Activated CD8-positive, alpha-beta memory T cell treated with anti-CD3 and anti-CD28 coated beads, Interleukin-2, amount 10 ng/mL, durations not matched to agents 7 days and 5 days (primary cell): Measurements from ENCODE around the gene SHD. TPM values are rescaled to one million over a fixed set of nuclear protein-coding genes. Genes with fewer than 3 reads are reported as not detected.

Experiments
- ATAC-seq: fragments of 150-1000 bp; cut with Tn5 transposase; one replicate; pipeline ENCODE4 v1.10.0; 2021; ENCODE audit warnings: moderate library complexity
- CTCF ChIA-PET: fragments of 350-600 bp; sonication (Branson Sonifier 250); formaldehyde crosslinking; loops from one replicate; lab custom pipeline; 2021; ENCODE audit warnings: antibody characterized with exemption; lab: Charles Lee
- DNase-seq: peaks from one replicate; pipeline ENCODE4 v3.0.0-alpha.2; 2020
- H3K27ac Mint-ChIP-seq: one replicate; pipeline ENCODE4 v1.8.0; 2021; ENCODE audit warnings: mild to moderate bottlenecking, mixed read lengths
- H3K27me3 Mint-ChIP-seq: one replicate; pipeline ENCODE4 v1.8.0; 2021; ENCODE audit warnings: mixed read lengths
- H3K36me3 Mint-ChIP-seq: one replicate; pipeline ENCODE4 v1.8.0; 2021; ENCODE audit warnings: mild to moderate bottlenecking, mixed read lengths
- H3K4me1 Mint-ChIP-seq: one replicate; pipeline ENCODE4 v1.8.0; 2021; ENCODE audit warnings: mixed read lengths
- H3K4me3 Mint-ChIP-seq: one replicate; pipeline ENCODE4 v1.8.0; 2021; ENCODE audit warnings: mild to moderate bottlenecking, moderate library complexity, mixed read lengths
- H3K9me3 Mint-ChIP-seq: one replicate; pipeline ENCODE4 v1.8.0; 2022; ENCODE audit warnings: low read depth, mixed read lengths
- total RNA-seq, 2 experiments: library from RNA; stranded (reverse); gene quantifications; one replicate each; pipeline ENCODE4 v1.2.3, GENCODE V29; 2021

SHD gene
- total RNA-seq, 2 experiments from 2014 or later: not detected

- H3K4me1 Mint-ChIP-seq: peaks cover 21% of the 10 kb centered on the region
- DNase-seq: no peak
- CTCF ChIA-PET: interaction anchor here (0.8 to 1.8 kb wide), 3 partner anchors 28 to 104 kb away, joined by 3 to 8 read pairs (median 4); partner anchors contain the start of gene SH3GL1
- H3K36me3 Mint-ChIP-seq: peaks cover 2% of the 10 kb centered on the region
- H3K9me3 Mint-ChIP-seq: no peaks in the 10 kb centered on the region
- ATAC-seq: no peak
- no peaks in the 10 kb centered on the region for H3K27me3 Mint-ChIP-seq
- no peak overlapping the region for H3K4me3 Mint-ChIP-seq
- H3K27ac Mint-ChIP-seq: no peak overlapping the region
Observed at GRCh38 chr19:4295972-4296771, 17.1 kb downstream of the SHD start.

GRCh38 chr19:4297901-4298809 lies 19.1 kb downstream of the SHD start:
- ATAC-seq (peak; percentile 84), DNase-seq (peak; percentile 82)
- Mint-ChIP-seq H3K27me3 (no peaks in the 10 kb centered on the region), H3K36me3 (peaks cover 2% of the 10 kb centered on the region), H3K4me3 (peak overlapping the region; percentile 46), H3K9me3 (no peaks in the 10 kb centered on the region), H3K27ac (peak overlapping the region; percentile 78), H3K4me1 (peaks cover 36% of the 10 kb centered on the region)
- CTCF ChIA-PET: interaction anchor here (0.5 to 2.2 kb wide), 7 partner anchors 9 to 104 kb away, joined by 3 to 11 read pairs (median 4); partner anchors contain the start of genes CHAF1A and MPND

GRCh38 chr19:4298810-4299550 lies 19.9 kb downstream of the SHD start:
- DNase-seq: peak; percentile 44
- peak; percentile 24 for ATAC-seq
- CTCF ChIA-PET: interaction anchor here (0.5 to 2.2 kb wide), 7 partner anchors 8 to 103 kb away, joined by 3 to 11 read pairs (median 4); partner anchors contain the start of genes CHAF1A and MPND
- H3K27ac Mint-ChIP-seq: peak overlapping the region; percentile 78
- peak overlapping the region; percentile 46 for H3K4me3 Mint-ChIP-seq
- no peaks in the 10 kb centered on the region for H3K9me3 Mint-ChIP-seq
- H3K36me3 Mint-ChIP-seq: peaks cover 2% of the 10 kb centered on the region
- H3K27me3 Mint-ChIP-seq: no peaks in the 10 kb centered on the region
- H3K4me1 Mint-ChIP-seq: peaks cover 41% of the 10 kb centered on the region

- Mint-ChIP-seq H3K27me3 (no peaks in the 10 kb centered on the region), H3K4me3 (peak overlapping the region; percentile 80), H3K9me3 (no peaks in the 10 kb centered on the region), H3K36me3 (peaks cover 2% of the 10 kb centered on the region), H3K27ac (peak overlapping the region; percentile 87), H3K4me1 (peaks cover 47% of the 10 kb centered on the region)
- CTCF ChIA-PET: interaction anchor here (2.5 to 2.8 kb wide), 2 partner anchors 34 to 42 kb away, joined by 11 to 13 read pairs; partner anchors contain the start of gene MPND
- DNase-seq: no peak
- ATAC-seq: no peak
Observed at GRCh38 chr19:4300589-4300988, 21.5 kb downstream of the SHD start.

- Mint-ChIP-seq H3K4me1 (peaks cover 50% of the 10 kb centered on the region), H3K4me3 (peak overlapping the region; percentile 80), H3K9me3 (no peaks in the 10 kb centered on the region), H3K36me3 (peaks cover 2% of the 10 kb centered on the region), H3K27me3 (no peaks in the 10 kb centered on the region), H3K27ac (peak overlapping the region; percentile 87)
- ATAC-seq: peak; percentile 11
- DNase-seq: no peak
- CTCF ChIA-PET: interaction anchor here (0.9 to 2.8 kb wide), 5 partner anchors 23 to 170 kb away, joined by 3 to 13 read pairs (median 6); partner anchors contain the start of gene MPND
Observed at GRCh38 chr19:4301590-4302242, 22.6 kb downstream of the SHD start.

- peaks cover 50% of the 10 kb centered on the region for H3K4me1 Mint-ChIP-seq
- H3K4me3 Mint-ChIP-seq: peak within 1 kb of the TSS; percentile 80
- H3K9me3 Mint-ChIP-seq: no peaks in the 10 kb centered on the region
- peak; percentile 52 for DNase-seq
- H3K36me3 Mint-ChIP-seq: peaks cover 2% of the 10 kb centered on the region
- no peaks in the 10 kb centered on the region for H3K27me3 Mint-ChIP-seq
- CTCF ChIA-PET: interaction anchor here (0.9 to 2.8 kb wide), 5 partner anchors 23 to 169 kb away, joined by 3 to 13 read pairs (median 6); partner anchors contain the start of gene MPND
- ATAC-seq: peak; percentile 2
- H3K27ac Mint-ChIP-seq: peak within 1 kb of the TSS; percentile 87
Observed at GRCh38 chr19:4302243-4302640, 23.2 kb downstream of the SHD start, which contains the start of gene TMIGD2. Gene TMIGD2 (minus strand): TSS chr19:4302389. CDS start chr19:4302385, 4 bp downstream.

- Mint-ChIP-seq H3K36me3 (no peaks in the 10 kb centered on the region), H3K9me3 (no peaks in the 10 kb centered on the region), H3K27ac (peak overlapping the region; percentile 81), H3K4me1 (peaks cover 39% of the 10 kb centered on the region), H3K4me3 (peak overlapping the region; percentile 65), H3K27me3 (no peaks in the 10 kb centered on the region)
- DNase-seq (peak; percentile 69), ATAC-seq (peak; percentile 34)
- CTCF ChIA-PET: interaction anchor here (0.7 to 1.8 kb wide), 6 partner anchors 34 to 608 kb away, joined by 3 to 8 read pairs (median 4); partner anchors contain the start of gene STAP2
Observed at GRCh38 chr19:4303819-4304537, 24.9 kb downstream of the SHD start.

GRCh38 chr19:4304538-4305256 lies 25.6 kb downstream of the SHD start, which contains the start of gene FSD1:
Gene FSD1 (plus strand): TSS chr19:4304598. CDS start chr19:4304747, 149 bp downstream.
- DNase-seq: peak; percentile 86
- Mint-ChIP-seq H3K4me3 (peak within 1 kb of the TSS; percentile 65), H3K27ac (peak within 1 kb of the TSS; percentile 87), H3K4me1 (peaks cover 34% of the 10 kb centered on the region), H3K36me3 (no peaks in the 10 kb centered on the region), H3K9me3 (no peaks in the 10 kb centered on the region), H3K27me3 (no peaks in the 10 kb centered on the region)
- CTCF ChIA-PET: interaction anchor here (1.0 to 1.8 kb wide), 5 partner anchors 33 to 608 kb away, joined by 3 to 8 read pairs (median 4); partner anchors contain the start of gene STAP2
- ATAC-seq: peak; percentile 92

- ATAC-seq: no peak
- H3K27me3 Mint-ChIP-seq: no peaks in the 10 kb centered on the region
- H3K36me3 Mint-ChIP-seq: no peaks in the 10 kb centered on the region
- CTCF ChIA-PET: interaction anchor here (1.6 to 1.8 kb wide), 2 partner anchors 33 to 38 kb away, joined by 4 to 8 read pairs; partner anchors contain the start of gene STAP2
- no peak for DNase-seq
- H3K9me3 Mint-ChIP-seq: no peaks in the 10 kb centered on the region
- H3K4me3 Mint-ChIP-seq: peak overlapping the region; percentile 48
- H3K4me1 Mint-ChIP-seq: peaks cover 34% of the 10 kb centered on the region
- H3K27ac Mint-ChIP-seq: no peak overlapping the region
Observed at GRCh38 chr19:4305257-4305612, 26.2 kb downstream of the SHD start.

GRCh38 chr19:4305659-4306058 lies 26.6 kb downstream of the SHD start:
- CTCF ChIA-PET: interaction anchor here (0.9 to 1.6 kb wide), 2 partner anchors 32 to 37 kb away, joined by 3 to 4 read pairs; partner anchors contain the start of gene STAP2
- DNase-seq (no peak), ATAC-seq (no peak)
- Mint-ChIP-seq H3K4me1 (peaks cover 31% of the 10 kb centered on the region), H3K27me3 (no peaks in the 10 kb centered on the region), H3K9me3 (no peaks in the 10 kb centered on the region), H3K36me3 (no peaks in the 10 kb centered on the region), H3K27ac (no peak overlapping the region), H3K4me3 (peak overlapping the region; percentile 48)
